Measurements from ENCODE around the gene ZNF37A. TPM values are rescaled to one million over a fixed set of nuclear protein-coding genes. Genes with fewer than 3 reads are reported as not detected.

The ZNF37A gene
- total RNA-seq, 4 donors from 2014 or later, result 4.4 to 17.6 (median 11.9) TPM

DNA sequence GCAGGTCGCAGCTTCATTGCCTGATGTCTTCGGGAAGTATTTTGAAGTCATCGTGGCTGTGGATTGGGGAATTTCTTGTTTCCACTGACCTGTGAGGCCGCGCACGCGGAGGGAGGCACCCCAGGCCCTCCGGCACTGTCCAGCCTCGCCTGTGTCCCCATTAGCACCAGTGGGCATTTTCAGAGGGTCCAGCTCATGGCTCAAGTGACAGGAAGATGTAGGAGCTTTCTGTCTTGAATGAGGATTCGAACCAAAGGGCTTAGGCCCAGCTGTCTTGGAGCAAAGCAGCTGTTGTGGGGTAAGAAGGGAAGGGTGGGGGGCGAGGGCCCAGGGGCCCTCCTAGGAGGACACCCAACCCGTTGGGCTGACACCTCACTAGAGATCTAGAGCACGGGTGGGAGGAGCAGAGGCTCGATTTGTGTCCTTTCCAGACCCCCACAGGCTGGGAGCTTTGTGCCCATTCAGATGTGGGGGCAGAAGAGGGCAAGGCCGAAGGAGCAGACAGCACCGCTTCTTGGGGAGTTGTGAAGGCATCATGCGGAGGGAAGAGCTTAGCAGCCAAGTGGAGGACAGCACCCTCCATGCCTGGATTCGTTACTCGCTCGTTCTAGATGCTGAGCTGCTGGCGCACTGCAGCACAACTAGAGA, 914 bp downstream of the ZNF37A start:
- Histone ChIP-seq H3K9me3 (peaks cover 0 to 11% (median 0%) of the 10 kb centered on the region in 3 donors), H3K36me3 (peaks cover 0 to 48% (median 0%) of the 10 kb centered on the region in 3 donors), H3K27ac (peak overlapping the region; percentile 85 to 92 (median 90)), H3K4me3 (peak overlapping the region; percentile 68 to 87 (median 78)), H3K27me3 (no peaks in the 10 kb centered on the region), H3K4me1 (peaks cover 5 to 19% (median 10%) of the 10 kb centered on the region in 3 donors)
- TF ChIP-seq CTCF (IDR thresholded peaks at IDR 0.05) (no peak), POLR2A (IDR thresholded peaks at IDR 0.05) (no peak)
- 75 to 83% methylated on average over 12 of the region's 21 CpGs for WGBS, 2 donors
- intact Hi-C loops (cut with DNase I), result loop anchor here (10.0 kb wide), 1 partner anchor 110 kb away; no protein-coding TSS in a partner anchor
- no peak for DNase-seq

GRCh38 chr10:38102880-38103279, 8.7 kb downstream of the ZNF37A start:
- DNase-seq, result no peak
- TF ChIP-seq CTCF (IDR thresholded peaks at IDR 0.05) (no peak), POLR2A (IDR thresholded peaks at IDR 0.05) (no peak)
- peaks cover 0 to 91% (median 4%) of the 10 kb centered on the region in 3 donors for H3K36me3 ChIP-seq
- H3K9me3 ChIP-seq, result peaks cover 0 to 85% (median 18%) of the 10 kb centered on the region in 3 donors
- H3K4me3 ChIP-seq, result no peak overlapping the region
- 84 to 92% methylated on average over 1 of the region's 1 CpG for WGBS, 2 donors
- no peaks in the 10 kb centered on the region for H3K4me1 ChIP-seq
- intact Hi-C loops (cut with DNase I), result no loop called here
- H3K27ac ChIP-seq, result no peak overlapping the region
- H3K27me3 ChIP-seq, result no peaks in the 10 kb centered on the region

- intact Hi-C loops (cut with DNase I), result no loop called here
- Histone ChIP-seq H3K27ac (no peak overlapping the region), H3K4me3 (no peak overlapping the region), H3K9me3 (peaks cover 0 to 94% (median 24%) of the 10 kb centered on the region in 3 donors), H3K27me3 (no peaks in the 10 kb centered on the region), H3K36me3 (peaks cover 0 to 83% (median 4%) of the 10 kb centered on the region in 3 donors), H3K4me1 (no peaks in the 10 kb centered on the region)
- TF ChIP-seq CTCF (IDR thresholded peaks at IDR 0.05) (no peak), POLR2A (IDR thresholded peaks at IDR 0.05) (no peak)
- no peak for DNase-seq
- 84 to 96% methylated on average over 3 of the region's 3 CpGs for WGBS, 2 donors
Observed at GRCh38 chr10:38103756-38104155, 9.6 kb downstream of the ZNF37A start.

GRCh38 chr10:38112159-38112558, 18.0 kb downstream of the ZNF37A start:
- H3K9me3 ChIP-seq, result peaks cover 0 to 99% (median 72%) of the 10 kb centered on the region in 3 donors

More at GRCh38 chr10:38112159-38112558, 18.0 kb downstream of the ZNF37A start:
- no peak overlapping the region for H3K4me3 ChIP-seq
- TF ChIP-seq CTCF (IDR thresholded peaks at IDR 0.05) (no peak), POLR2A (IDR thresholded peaks at IDR 0.05) (no peak)
- H3K27me3 ChIP-seq, result no peaks in the 10 kb centered on the region
- WGBS, 2 donors, result 95 to 100% methylated on average over 1 to 2 of the region's 2 CpGs
- DNase-seq, result no peak
- no peak overlapping the region for H3K27ac ChIP-seq
- no peaks in the 10 kb centered on the region for H3K4me1 ChIP-seq
- intact Hi-C loops (cut with DNase I), result no loop called here
- peaks cover 12 to 55% (median 15%) of the 10 kb centered on the region in 3 donors for H3K36me3 ChIP-seq

Measured in esophagus squamous epithelium (tissue), 5 donors.